Stimulated activated CD4-positive, alpha-beta T cell treated with anti-CD3 and anti-CD28 coated beads, Interleukin-1b, Interleukin-23, amount 100 ng/mL, for 24 hours (primary cell): ENCODE measurements around the gene TNFRSF4.

Experiments
- DNase-seq, 4 experiments: peaks; one replicate each; pipeline ENCODE4 v3.0.0-alpha.2; 2020; ENCODE audit warnings: low read depth in 4 of 4, low spot score in 1 of 4

Gene TNFRSF4

DNA sequence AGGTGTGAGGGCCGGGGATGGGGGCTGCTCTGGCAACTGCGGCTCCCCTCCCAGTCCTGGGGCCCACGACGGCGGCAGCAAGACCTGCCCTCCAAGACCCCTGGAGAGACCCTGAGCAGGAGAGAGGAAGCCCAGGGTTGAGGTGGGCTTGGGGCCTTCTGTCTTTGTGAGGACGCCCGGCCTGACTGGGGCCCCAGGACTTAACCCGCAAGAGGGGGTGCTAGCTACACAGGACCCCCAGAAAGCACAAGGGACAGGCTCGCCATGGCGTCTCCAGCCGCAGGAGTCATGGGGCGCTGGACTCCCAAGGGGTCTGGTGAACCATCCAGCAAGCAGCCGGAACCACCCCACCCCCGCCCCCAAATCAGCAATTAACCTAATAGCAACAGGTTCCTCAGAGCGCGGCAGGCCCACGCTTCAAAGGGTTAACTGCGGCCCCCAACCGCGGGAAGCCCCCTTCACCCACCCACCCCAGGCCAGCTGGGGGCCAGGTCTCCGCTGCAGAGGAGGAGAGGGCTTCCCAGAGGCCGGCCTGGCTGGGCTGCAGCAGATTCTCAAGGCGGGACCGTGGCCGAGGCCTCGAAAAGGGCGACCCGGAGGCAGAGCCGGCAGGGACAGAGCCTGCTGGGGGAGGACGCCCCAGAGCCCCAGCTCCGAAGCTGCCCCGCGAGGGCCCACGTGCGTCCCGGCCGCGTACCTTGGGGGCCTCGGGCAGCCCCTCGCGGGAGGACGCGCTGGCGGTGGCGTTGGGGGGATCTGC lies 32.0 kb upstream of the TNFRSF4 start:
- no peak for DNase-seq

- DNase-seq, result no peak
Measured at GRCh38 chr1:1245178-1245816, 31.3 kb upstream of the TNFRSF4 start.

DNA sequence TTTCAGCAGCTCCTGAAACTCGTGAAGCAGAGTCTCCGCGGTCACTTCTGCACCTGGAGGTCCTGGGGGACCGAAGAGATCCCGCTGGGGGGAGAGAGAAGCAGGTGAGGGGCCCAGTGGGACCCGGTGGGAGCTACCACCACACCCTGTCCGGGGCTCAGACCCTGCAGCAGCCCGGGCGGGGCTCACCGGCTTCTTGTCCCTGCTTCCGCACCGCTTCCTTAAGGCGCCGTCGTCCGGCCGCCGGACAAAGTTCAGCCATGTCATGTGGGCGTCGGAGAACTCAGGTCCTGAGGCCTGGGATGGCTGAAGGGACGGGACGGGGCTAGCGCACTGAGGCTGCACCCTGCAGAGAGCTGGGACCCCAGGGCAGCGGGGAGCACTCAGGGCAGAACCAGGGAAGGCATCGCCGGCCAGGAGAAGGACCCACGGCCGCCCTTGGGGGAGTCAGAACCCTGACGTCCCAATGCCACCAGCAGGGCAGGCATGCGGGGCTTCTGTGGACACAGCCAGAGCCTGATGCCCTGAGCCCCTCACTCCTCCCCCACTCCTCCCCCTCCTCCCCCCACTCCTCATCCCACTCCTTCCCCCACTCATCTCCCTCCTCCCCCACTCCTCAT lies 30.3 kb upstream of the TNFRSF4 start:
- DNase-seq, result no peak

GRCh38 chr1:1243807-1244191 lies 29.8 kb upstream of the TNFRSF4 start:
- DNase-seq, result no peak

GRCh38 chr1:1243266-1243660 lies 29.3 kb upstream of the TNFRSF4 start:
- DNase-seq, result no peak

DNA sequence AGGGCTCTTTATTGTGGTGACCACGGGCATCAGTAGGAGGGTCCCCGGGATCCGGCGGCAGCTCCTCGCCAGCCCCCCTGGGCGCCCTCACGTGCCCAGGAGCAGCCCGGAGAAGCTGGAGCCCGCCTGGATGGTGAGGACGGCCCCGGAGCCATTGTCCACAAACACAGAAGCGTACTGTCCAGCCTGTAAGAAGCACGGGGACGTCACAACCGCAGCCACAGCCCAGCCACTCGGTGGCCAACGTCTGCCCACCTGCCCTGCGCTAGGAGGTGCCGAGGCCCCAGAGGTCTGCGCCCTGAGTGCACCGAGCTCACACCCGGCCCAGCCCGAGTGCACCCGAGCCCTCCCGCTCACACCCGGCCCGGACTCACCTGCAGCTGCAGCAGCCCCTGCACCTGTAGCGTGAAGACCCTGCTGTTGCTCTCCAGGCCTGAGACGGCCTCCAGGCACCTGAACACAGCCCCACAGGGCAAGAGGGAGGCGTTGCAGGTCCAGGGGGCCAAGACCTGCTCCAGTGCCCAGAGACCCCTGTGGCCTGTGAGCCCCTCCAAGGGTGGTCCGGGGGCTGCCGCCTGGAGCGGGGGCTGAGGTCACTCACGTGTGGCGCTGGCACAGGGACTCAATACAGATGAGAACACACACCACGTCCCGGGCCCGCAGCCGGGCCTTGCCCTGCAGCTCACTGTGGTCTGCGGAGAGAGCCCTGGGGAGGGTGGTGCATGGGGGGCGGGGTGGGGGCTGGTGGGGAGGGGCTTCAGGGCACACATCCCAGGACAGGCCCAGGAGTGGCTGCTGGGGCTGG lies 28.7 kb upstream of the TNFRSF4 start:
- DNase-seq, result no peak

DNA sequence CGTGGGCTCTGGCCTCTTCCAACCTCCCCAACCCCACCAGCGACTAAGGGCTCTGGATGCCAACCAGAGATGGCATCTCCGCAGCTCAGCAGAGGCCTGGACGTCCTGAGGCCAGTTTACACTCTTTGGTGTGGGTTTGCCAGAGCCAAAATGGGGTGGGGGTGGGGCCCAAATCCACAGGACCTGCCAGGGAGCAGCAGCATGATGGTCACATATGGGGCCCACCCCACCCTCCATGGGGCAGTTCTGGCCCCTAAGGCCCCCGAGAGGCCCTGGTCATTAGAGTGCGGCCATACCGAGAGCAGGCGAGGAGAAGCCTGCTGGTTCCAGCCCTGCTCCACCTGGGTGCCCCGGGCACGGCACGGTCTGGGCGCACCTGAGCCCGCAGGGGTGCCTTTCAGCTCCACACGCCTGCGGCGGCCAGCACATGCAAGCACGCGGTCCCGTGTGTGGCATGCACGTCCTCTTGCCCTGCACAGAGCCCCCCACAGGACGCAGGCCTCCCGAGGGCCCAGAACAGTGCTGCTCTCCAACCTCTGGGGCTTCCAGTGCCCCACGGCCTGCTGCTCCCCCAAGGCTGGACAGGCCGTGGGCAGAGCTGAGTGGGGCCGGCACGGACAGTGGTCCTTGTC lies 27.8 kb upstream of the TNFRSF4 start:
- no peak for DNase-seq

DNA sequence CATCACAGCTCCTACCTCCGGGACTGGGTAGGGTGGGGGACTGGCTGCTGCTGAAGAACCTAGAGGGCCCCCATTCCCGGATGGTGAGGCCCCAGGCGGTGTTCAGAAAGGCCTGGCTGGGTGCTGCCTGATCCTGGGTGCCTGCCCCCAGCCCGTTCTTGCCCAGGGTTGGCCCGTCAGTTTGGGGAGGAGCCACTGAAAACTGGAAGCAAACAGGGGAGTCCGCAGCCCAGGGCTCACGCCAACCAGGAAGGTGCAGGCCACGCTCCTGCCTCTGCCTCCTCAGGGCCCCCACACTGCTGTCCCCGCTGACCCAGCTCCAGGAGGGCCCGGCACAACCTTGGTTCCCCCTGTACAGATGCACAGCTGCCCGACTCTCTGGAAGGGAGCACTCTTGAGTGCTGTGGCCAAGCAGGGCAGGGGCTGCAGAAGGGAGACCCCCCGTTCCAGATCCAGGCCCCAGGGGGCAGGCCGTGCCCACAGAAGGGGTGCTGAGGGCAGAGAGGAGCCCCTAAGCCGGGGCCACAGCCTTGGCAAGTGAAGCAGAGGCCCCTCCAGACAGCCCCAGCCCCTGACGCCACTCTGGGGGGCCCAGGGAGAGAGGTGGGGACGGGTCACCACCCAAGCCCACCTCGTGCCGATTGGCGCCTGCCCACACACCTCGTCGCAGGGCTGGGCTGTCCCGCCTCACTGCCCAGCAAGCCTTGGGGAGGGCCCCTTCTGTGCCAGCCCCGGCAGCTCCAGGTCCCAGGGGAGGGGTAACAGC lies 27.1 kb upstream of the TNFRSF4 start:
- no peak for DNase-seq

- no peak for DNase-seq
Measured at GRCh38 chr1:1240348-1240732, 26.4 kb upstream of the TNFRSF4 start.

DNA sequence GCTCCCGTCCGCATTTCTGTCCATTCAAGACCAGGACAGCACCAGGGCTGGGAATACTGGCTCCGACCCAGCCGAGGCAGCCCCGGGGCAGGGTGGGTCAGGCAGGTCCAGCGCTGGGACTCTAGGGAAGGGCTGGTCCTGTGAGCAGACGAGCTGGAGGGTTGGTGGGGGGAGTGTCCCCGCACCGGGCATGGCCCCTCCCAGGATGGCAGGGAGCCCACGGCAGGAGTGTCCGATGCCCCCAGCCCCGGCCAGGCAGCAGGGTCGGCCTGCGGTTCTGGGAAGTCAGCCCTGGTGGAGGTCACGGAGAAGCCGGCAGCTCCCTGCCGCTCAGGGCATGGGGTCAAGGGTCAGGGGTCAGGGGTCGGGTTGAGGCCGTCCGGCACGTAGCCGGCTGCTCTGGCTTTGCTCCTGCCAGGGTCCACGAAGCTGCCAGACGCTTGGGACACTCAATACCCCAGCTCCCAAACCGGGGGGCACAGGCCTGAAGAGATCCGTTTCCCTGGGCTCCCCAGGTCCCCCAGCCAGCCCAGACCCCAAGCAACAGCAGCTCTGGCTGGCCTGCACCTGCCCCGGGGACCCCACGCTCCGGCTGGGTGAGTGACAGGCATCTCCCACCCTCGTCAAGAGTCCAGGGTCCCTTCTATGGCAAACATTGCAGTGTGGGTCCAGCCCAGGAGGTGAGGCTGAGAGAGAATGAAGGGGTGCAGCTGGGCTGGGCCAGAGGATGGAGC lies 25.8 kb upstream of the TNFRSF4 start:
- DNase-seq, result no peak

GRCh38 chr1:1239227-1239613 lies 25.3 kb upstream of the TNFRSF4 start:
- DNase-seq, result no peak

DNA sequence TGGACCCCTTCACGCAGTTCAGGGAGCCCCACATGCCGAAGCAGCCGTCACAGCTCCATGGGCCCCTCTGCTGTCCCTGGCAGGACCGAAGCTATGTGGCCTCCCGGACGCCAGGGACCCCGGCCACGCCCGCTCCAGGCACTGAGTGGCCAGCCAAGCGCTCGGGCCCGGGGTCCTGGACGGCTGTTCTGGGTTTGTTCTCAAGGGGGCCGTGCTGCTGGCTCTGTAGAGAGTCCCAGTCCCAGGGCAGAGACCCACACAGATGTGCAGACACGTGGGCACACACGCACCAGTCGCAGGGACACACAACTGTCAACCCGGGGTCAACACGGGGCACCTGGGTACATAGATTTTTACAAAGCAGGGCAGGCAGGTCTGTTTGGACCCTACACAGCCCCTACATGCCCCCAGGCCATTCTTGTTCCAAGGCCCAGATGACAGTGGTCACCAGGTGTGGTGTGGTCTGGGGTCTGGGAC lies 24.8 kb upstream of the TNFRSF4 start:
- DNase-seq, result no peak

DNA sequence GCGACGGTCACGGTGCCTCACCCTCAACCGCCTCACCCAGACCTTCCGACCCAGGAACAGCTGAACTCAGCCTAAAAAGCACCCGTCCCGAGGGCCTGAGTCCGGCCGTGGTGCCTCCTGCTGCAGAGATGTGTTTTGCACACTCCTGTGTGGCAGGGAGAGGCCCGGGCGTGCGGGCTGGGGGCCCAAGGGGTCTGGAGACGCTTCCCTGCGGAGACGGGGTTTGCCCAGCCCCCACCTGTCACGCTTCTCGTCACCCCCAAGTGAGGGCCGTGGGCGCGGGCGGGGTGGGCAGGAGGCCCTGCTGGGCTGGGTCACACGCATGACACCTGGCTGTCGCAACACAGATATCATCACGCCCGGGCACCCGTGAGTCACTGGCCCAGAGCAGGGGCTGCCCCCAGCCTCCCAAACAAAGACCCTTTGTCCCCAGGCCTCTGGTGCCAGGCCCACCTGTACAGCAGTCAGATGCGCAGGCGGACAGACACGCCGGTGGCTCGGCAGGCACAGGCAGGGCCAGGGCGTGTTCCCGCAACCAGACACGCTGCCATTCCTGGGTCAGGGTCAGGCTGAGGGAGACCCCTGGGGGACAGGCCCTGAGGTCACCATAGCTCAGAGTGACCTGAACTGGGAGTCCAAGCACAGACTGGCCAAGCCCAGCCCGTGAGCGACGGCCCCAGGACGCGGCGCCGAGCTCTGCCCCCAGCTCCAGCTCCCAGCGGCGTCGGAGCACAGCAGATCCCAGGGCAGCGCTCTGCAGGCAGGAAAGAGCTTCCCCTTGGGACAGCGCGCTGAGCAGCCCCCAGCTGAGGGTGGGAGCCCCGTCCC lies 24.1 kb upstream of the TNFRSF4 start:
- no peak for DNase-seq

DNA sequence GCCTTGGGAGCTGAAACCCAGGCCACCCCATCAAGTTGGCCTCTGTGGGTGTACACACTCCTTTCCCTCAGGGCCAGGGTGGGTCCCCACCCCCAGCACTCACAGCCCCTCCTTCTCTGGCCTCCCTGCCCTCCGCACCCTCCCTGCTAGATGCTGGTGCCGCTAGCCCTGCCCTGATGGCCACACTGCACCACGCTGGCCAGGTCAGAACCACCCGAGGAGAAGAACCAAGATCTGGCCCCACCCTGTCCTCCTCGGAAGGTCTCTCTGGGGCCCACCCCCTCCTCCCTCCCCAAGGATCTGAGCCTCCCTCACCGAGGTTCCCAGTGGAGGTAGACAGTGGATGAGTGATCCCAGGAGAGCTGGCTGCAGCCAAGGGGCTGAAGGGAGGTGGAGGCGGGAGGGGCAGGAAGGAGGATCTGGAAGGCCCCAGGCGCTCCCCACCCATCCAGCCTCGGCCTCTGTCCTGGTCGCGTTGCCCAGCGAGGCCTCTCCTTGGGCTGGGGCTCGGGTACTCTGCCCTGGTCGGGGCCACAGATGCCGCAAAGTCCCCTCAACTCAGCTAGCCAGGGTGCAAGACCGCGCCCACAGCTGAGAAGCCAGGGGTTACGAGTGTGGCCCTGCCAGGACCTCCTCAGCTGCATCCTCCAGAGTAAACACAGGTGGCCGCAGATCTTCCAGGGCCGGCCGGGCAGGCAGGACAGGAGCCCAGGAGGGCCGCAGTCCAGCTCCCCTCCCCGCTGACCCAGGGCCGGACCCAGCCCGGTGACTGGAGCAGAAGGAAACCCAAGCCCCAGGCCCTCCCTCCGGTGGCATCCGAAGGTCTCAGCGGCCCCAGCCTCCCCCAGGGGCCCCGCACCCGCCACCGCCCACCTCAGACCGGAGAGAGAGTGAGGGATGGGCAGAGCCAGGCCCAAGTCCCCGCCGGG lies 23.3 kb upstream of the TNFRSF4 start:
- no peak for DNase-seq

GRCh38 chr1:1236176-1236763 lies 22.3 kb upstream of the TNFRSF4 start:
- DNase-seq, result no peak

DNA sequence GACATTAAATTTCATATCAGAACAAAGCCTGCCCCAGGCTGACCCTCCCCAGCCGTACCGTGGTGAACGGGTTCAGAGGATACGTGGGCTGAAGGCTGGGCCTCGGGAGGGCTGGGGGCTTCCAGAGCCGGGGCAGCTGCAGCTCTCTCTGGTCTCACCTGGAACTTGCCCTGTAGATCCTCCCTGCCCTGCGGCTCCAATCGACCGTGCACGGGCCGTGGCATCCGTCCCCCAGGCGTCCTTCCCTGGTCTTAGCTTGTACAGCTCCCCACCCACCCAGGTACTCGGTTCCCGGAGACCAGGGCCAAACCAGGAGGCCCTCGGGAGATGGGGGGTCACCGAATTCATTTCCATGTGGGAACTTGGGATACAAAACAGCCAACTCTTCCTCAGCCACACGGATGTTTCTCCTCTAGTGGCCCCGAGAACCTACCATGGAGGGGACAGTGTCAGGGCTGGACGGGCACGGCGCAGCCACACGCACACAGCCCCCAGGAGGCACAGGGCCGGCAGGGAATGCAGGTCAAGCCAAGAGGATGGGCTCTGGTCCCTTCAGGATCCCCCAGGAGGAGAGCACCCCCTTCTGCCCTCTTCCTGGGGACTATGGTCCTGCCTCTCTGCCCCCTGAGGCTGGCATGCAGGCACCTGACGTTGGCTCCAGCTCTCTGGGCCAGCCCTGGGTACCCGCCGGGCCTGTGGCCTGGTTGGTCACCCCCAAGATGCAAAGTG lies 21.2 kb upstream of the TNFRSF4 start:
- no peak for DNase-seq
